HG03575 (cell line): Measurements from ENCODE around the gene PI4K2B.
"Not testable (repeated sequence)": the region's sequence is repeated elsewhere in the genome, so short reads cannot be mapped to it uniquely, and the experiment has no call there.

ENCODE experiments used
- ATAC-seq: cut with Tn5 transposase; IDR thresholded peaks from one replicate; pipeline ENCODE4 v1.9.1; 2021; ENCODE audit not compliant: unreplicated experiment, insufficient number of reproducible peaks, low FRiP score; ENCODE audit errors: extremely low read depth

Gene PI4K2B

DNA sequence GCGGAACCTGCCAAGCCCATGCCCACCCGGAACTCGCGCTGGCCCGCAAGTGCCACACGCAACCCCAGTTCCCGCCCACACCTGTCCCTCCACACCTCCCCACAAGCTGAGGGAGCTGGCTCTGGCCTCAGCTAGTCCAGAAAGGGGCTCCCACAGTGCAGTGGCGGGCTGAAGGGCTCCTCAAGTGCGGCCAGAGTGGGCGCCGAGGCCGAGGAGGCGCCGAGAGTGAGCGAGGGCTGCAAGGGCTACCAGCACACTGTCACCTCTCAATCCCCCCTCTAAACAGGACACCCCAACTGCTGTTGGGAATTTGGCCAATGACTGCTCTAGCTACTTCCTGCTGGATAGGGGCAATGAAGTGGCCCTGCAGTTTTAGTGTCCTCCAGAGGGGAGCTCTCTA, 5.7 kb downstream of the PI4K2B start:
- not testable (repeated sequence) for ATAC-seq

DNA sequence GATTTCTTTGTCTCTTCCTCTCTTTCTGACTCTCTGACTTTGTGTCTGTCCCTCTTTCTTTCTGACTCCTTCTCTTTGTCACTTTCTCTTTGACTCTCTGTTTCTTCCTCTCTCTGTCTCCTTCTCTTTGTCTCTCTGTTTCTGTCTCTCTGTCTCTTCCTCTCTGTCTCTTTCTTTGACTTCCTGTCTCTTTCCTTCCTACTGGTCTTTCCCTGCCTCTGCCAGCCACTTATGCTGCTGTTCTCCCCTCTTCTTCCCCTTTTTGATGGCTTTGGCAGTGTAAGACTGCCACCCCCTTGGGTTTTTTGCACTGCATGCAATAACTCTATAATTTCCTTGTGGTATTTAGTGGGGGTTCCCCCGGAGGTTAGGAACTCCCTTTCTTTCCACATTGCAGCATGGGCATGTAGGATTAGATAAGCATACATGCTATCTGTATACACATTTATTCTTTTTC, 6.9 kb downstream of the PI4K2B start:
- ATAC-seq: not testable (repeated sequence)

DNA sequence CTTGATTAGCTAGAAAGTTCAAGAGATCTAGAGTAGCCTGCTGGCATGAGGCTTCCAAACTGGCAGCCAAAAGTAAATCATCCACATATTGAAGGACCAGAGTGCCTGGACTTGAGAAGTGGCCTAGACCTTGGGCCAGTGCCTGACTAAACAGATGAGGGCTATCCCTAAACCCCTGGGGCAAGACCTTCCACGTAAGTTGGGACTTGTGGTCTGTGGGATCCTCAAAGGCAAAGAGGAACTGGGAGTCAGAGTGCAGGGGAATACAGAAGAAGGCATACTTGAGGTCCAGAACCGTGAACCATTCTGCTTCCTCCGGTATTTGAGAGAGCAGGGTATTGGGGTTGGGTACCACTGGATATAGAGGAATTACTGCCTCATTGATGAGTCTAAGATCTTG, 8.4 kb downstream of the PI4K2B start:
- ATAC-seq: not testable (repeated sequence)

DNA sequence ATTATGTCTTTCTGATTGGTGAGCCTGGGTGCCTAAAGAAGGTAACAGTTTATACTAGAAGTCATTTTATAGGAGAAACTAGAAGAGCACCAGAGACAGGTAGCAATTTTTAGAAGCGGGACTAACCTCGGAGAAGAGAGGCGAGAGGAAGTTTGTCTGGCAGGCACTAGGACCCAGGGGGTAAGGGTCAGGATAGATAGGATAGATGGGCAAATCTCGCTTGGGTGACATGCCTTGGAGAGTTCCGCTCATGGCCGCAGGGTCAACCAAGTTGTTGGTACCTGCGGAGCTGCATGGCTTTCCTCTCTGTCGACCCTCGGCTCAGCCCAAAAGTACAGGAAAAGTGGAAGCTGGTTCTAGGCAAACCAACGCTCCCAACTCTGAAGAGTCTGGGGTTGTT, 11.3 kb downstream of the PI4K2B start:
- ATAC-seq: no peak

DNA sequence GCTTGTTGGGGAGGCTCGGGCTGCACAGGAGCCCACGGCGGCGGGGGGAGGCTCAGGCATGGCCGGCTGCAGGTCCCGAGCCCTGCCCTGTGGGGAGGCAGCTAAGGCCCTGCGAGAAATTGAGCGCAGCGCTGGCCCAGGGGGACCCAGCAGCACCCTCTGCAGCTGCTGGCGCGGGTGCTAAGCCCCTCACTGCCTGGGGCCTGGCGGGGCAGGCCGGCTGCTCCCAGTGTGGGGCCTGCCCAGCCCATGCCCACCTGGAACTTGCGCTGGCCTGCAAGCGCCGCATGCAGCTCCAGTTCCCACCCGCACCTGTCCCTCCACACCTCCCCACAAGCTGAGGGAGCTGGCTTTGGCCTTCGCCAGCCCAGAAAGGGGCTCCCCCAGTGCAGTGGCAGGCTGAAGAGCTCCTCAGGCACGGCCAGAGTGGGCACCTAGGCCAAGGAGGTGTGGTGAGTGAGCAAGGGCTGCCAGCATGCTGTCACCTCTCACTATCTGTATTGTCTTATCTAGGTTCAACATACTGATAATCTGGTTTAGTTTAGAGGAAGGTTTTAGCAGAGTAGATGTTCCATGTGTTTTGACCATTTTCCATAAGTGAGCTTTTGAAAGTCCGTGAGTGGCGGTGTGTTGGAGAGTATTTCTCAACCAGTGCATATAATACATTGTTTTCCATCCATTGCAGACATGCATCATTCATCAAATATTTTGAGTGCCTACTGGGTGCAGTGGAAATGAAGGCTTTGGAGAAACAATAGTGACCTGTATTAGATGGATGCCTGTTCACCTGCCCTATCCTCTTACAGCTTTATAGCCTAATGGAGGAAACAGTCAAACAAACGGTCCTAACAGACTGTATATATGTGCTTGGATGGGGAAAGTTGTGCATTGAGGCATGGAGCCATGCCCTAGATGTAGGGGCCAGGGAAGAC, 13.1 kb downstream of the PI4K2B start:
- no peak for ATAC-seq

DNA sequence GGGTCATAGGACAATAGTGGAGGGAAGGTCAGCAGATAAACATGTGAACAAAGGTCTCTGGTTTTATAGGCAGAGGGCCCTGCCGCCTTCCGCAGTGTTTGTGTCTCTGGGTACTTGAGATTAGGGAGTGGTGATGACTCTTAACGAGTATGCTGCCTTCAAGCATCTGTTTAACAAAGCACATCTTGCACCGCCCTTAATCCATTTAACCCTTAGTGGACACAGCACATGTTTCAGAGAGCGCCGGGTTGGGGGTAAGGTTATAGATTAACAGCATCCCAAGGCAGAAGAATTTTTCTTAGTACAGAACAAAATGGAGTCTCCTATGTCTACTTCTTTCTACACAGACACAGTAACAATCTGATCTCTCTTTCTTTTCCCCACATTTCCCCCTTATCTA, 15.0 kb downstream of the PI4K2B start:
- not testable (repeated sequence) for ATAC-seq

DNA sequence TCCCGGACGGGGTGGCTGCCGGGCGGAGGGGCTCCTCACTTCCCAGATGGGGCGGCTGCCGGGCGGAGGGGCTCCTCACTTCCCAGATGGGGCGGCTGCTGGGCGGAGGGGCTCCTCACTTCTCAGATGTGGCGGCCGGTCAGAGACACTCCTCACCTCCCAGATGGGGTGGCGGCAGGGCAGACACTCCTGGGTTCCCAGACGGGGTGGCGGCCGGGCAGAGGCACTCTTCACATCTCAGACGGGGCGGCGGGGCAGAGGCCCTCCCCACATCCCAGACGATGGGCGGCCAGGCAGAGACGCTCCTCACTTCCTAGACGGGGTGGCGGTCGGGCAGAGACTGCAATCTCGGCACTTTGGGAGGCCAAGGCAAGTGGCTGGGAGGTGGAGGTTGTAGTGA, 15.7 kb downstream of the PI4K2B start:
- not testable (repeated sequence) for ATAC-seq

DNA sequence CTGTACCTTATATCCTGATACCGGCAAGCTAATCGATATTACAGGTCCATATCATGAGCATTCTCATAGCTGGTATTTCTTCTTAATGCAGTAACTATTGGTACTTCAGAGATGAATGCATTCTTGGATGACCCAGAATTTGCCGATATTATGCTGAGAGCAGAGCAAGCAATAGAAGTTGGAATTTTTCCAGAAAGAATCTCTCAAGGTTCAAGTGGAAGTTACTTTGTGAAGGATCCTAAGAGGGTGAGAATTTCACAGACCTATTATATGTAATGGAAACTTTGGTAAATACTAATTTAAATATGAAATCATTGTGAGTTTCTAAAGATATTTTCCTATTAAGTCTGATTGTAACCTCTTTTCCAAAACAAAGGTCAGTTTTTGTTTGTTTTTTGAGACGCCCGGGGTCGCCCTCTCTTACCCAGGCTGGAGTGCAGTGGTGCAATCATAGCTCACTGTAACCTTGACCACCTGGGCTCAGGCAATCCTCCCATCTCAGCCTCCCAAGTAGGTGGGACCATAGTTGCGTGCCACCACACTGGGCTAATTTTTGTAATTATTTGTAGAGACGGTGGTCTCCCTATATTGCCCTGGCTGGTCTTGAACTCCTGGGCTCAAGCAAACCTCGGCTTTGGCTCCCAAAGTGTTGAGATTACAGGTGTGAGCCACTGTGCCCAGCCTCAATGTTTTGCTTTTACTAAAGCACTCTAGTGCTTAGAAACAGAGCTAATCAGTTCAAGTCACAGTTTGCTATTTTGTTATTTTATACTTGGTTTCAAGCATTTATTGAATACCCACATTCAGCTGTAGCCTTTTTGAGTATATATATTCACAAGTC, 18.6 kb downstream of the PI4K2B start:
- no peak for ATAC-seq

DNA sequence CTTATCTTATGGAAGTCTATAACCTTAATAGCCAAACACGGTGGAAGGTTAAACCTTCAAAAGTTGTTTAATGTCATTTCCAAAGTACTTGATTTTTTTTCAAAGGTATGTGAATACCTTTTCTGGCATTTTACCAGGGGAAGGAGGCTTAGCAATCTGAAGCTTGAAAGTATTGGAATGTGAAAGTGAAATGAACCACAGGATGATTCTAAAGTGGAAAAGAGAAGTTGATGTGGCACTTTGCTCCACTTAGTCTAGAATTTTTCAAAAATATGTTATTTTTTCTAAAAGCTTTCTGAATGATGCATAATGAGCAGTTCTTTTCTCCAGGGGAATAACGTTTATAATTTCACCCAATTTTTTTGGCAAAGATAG, 19.2 kb downstream of the PI4K2B start:
- ATAC-seq: no peak

DNA sequence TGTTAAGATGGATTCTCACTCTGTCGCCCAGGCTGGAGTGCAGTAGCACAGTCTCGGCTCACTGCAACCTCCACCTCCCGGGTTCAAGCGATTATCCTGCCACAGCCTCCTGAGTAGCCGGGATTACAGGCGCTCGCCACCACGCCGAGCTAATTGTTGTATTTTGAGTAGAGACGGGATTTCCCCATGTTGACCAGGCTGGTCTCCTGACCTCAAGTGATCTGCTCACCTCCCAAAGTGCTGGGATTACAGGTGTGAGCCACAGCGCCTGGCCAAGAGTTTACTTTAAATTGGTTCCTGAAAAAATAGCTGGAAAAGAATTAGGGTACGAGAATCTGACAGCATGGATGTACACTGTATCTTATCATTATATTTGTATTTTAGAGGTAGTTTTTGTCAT, 20.0 kb downstream of the PI4K2B start:
- ATAC-seq: not testable (repeated sequence)

DNA sequence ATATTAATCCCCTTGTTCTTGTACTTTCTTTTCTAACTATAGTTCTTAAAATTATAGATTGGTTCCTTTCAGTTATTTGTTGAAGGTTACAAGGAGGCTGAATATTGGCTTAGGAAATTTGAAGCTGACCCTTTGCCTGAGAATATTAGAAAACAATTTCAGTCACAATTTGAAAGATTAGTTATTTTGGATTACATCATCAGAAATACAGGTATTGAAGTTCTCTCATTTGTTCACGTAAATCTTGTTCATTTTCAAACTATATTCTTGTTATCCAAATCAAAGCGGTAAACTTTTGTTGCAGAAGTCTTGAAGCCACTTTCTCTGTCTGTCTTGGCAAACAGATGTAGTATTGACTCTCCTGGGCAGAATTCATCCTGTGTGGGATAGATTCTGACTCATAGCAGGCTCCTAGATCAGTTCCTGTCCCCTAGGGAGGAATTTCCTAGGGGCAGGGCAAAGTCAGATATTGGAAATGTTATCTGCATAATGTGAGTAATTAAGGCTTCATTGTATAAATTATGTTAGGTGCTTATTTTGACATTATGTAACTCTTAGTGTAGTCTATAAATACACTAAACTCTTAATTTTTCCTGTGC, 25.2 kb downstream of the PI4K2B start:
- no peak for ATAC-seq

DNA sequence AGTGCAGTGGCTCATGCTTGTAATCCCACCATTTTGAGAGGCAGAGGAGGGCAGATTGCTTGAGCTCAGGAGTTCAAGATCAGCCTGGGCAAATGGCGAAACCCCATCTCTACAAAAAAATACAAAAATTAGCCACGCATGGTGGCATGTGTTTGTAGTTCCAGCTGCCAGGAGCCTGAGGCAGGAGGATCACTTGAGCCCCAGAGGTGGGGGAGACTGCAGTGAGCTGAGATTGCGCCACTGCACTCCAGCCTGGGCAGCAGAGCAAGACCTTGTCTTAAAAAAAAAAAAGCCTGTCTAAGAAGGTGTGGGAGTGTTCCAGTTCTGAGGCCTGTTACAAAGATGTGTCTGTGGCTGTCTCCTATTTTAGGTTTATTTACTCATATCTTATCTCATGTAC, 38.0 kb downstream of the PI4K2B start:
- ATAC-seq: no peak

DNA sequence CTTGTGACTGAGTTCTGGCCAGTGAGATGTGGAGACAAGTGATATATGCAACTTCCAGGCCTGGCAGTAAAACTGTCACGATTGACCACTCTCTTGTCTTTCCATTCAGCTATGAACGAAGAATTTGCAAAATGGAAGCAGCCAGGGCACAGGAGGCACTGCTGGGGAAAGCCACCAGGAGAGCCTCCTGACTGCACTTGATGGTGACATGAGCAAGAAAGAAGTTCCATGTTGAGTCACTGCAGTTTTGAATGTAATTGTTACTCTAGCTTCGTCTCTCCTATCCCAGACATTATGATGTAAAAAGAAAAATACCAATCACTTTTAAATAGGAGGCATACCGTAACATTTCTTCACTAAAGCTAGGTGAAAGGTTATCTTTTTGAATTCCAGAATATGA, 46.4 kb downstream of the PI4K2B start:
- no peak for ATAC-seq

DNA sequence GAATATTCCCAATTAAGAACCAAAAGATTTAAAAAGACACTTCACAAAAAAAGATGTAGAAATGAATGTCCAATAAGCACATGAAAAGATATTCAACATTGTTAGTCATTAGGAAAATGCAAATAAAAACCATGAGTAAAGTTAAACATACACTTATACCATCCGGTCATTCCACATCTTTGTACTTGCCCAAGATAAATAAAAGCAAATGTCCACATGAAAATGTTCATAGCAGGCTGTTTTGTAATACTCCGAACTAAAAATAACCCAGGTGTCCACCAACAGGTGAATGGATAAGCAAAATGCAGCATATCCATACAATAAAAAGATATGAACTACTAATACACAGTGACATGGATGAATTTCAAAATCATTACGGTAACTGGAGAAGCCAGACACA, 50.1 kb downstream of the PI4K2B start:
- no peak for ATAC-seq

DNA sequence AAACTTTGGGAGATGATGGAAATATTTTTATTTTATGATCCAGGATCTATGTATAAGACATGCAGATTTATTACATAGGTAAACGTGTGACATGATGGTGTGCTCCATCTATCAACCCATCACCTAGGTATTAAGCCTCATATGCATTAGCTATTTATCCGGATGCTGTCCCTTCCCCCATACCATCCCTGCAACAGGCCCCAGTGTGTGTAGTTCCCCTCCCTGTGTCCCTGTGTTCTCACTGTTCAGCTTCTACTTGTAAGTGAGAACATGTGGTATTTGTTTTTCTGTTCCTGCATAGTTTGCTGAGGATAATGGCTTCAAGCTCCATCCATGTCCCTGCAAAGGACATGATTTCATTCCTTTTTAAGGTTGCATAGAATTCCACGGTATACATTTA, 50.6 kb downstream of the PI4K2B start:
- no peak for ATAC-seq

DNA sequence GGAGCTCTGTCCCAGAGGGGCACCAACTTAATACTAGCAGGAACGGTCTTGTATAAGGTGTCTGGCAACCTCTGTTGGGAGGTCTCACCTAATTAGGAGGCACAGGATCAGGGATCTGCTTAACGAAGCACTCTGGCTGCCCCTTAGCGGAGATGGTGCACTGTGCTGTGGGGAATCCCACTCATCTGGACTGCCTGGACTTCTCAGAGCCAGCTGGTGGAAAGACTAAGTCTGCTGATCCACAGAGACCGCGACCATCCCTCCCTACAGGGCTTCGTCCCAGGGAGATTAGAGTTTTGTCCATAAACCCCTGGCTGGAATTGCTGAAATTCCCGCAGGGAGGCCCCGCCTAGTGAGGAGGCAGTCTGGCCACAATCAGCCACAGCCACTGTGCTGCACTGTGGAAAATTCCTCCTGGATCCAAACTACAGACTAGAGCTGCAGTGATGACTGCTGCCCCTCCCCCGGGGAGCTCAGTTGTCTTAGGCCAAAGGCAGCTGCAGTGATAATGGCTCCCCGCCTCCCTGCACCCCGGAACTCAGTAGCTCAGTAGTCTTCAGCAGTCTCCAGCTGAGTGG, 56.7 kb downstream of the PI4K2B start:
- no peak for ATAC-seq

DNA sequence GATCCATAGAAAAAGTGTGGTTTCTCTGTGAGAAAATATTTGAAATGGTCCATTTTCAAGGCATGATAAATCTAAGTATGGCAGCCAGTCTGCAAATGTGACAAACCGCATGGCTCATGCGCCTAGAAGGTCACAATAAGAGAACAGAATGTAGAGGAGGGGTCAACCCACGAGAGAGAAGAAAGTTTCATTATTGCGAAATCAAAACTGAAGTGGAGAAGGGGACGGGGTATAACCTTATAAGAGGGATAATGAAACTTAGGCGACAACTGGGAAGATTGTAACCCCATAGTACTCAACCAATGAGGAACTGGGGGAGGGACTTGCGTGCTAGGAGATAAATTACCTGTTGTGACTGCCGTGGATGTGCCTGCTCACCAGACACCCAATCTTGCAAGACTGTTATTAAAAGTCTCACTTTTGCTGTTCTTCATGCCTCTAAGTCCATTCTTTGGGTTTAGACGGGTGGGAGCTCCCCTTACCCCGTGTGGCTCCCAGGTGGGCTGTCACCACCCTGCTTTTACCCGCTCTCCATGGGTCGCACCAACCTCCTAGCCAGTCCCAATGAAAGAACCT, 57.4 kb downstream of the PI4K2B start:
- no peak for ATAC-seq

DNA sequence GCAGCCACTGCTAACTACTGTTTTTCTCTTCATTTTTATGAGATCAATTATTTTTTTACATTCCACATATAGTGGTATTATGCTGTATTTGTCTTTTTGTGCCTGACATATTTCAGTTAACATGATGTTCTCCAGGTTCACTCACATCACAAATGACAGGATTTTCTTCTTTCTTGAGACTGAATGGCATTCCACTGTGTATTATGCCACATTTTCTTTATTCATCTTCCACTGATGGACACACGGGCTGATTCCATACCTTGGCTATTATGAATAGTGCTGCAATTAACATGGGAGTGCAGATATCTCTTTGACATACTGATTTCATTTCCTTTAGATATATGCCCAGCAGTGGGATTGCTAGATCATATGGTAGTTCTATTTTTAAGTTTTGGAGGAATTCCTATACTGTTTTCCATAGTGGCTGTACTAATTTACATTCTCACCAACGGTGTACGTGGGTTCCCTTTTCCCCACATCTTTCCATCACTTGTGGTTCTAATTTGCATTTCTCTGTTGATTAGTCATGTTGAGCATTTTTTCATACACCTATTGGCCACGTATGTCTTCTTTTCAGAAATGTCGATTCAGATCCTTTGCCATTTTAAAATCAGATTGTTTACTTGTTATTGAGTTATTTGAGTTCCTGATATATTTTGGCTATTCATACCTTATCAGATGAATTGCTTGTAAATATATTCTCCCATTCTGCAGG, 63.9 kb downstream of the PI4K2B start:
- ATAC-seq: no peak
